Measurements from ENCODE around the gene DKK3.
A peak's percentile ranks its signal among the peaks of the same experiment; 100 is the strongest.

Gene DKK3

DNA sequence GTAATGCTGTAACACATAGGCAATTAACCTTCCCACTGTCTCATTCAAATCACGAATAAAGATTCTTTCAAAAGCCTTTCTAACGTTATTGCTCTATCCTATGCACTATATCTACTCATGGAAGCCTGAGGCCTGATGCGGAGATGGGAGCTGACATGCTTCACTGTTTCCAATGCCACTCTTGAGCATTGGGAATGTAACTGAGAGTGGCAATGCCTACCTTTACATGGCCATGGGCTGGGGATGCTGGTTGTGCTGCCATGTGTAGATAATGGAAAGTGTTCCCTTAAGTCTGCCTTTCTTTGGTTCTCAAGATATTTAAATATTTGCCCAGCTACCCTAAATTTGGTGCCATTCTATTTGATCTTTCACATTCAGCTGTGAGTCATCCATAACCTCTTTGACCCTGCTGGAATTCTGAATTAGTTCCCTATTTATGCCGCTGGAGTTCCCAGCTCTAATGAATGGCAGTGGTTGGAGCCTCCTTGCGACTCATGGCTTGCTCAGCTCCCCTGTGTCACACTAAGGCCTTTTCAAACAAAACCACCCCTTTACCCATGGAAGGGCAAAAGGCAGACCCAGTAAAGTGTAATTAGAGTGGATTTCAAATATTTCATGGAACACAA, 21.4 kb upstream of the DKK3 start:
- no peak for DNase-seq

DNA sequence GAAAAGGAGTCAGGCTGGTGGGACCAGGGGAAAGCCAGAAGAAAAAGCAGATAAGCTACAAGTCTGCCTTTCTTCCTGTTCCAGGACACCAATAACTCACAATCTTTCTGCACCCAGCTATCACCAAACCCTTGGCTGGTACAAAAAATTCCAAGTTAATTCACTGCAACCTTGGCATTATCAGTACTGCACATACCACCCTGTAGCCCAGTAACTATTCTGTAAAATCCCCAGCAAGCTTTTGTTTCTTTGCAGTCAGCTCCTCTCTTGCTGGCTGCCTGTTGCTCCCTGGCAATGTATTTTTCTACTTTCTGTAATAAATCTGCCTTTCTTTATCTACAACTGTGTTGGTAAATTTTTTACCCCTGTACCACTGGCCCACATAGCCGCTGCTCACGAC, 20.7 kb upstream of the DKK3 start:
- DNase-seq = no peak

GRCh38 chr11:12028303-12028702, 19.9 kb upstream of the DKK3 start:
- no peak for DNase-seq

DNA sequence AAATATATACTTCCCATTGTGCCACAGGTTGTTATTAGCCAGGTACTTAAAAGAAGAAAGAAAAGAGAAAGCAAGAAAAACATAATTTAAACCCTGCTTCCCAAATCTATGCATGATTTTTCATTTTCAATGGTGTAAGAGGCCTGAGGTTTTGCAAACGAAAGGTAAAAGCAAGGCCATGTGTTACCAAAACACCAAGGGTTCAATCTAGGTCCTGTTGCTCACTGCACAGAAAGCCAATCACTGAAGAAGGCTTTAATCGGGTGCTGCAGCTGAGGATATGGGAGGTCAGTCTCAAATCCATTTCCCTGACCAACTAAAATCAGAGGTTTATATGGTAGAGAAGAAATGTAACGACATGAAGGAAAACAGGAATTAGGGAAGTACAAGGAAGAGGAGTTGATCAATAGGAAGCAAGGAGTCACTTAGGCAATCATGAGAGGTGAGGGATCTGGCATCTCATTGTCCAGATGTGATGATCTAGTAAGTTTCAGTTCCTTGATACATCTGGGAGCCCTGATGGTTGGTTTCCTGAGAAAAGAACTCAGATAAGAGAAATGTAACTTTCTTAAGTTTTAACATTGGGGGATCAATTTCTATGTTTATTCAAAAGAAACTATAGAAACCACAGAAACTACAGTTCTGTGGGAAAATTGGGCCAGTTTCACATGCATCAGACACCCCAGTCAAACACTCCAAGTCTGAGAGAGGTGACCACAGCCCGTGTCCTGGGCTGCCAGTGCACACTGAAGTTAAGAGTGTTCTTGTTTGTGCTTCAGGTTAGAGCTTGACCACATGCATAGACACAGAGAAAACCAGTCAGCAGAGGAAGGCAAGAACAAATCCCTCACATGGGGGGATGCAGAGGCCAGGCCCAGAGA, 18.1 kb upstream of the DKK3 start:
- DNase-seq = no peak

DNA sequence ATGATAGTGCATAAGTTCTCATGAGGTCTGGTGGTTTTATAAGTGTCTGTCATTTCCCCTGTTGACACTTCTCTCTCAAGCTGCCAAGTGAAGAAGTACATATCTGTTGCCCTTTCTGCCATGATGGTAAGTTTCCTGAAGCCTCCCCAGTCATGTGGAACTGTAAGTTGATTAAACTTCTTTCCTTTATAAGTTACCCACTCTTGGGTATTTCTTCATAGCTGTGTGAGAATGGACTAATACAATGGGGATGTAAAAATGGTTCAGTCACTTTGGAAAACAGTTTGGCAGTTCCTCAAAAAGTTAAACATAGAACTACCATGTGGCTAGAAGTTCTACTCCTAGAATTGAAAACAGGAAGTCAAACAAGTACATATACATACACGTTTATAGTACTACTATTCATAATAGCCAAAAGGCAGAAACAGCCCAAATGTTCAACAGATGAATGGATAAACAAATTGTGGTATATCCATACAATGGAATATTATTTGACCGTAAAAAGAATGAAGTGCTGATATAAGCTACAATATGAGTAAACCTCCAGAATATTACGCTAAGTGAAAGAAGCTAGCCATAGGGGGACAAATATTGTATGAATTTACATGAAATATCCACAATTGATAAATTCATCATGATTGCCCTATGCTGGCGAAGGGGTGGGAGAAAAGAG, 16.0 kb upstream of the DKK3 start:
- DNase-seq = no peak

- no peak for DNase-seq
Measured at GRCh38 chr11:12023015-12023414, 14.6 kb upstream of the DKK3 start.

GRCh38 chr11:12020546-12020945, 12.1 kb upstream of the DKK3 start:
- DNase-seq = no peak

DNA sequence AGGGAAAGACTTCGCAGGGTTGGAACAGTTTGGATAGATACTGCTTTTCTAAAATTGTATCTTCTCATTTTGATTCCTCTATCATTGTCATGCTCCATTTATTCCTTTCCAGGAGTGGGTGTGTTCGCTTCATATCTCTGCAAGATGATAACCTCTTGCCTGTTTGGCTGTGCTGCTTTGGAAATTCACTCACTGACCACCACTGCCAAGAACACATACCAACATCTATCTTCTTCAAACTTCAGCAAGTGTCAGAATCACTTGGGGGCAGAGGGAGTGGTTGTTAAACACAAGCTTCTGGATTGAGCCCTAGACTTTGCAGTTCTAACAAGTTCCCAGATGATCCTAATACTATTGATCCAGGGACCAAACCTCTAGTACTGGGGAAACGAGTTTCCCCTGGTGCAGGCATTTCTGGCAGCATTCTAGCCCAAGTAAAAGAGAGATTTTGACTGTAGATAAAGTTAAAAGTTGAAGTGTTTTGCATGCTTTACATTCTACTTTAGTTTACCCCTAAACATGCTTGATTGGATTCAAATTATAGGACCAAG, 11.5 kb upstream of the DKK3 start:
- DNase-seq = no peak

GRCh38 chr11:12019337-12019736, 10.9 kb upstream of the DKK3 start:
- DNase-seq = peak; percentile 83 to 89

DNA sequence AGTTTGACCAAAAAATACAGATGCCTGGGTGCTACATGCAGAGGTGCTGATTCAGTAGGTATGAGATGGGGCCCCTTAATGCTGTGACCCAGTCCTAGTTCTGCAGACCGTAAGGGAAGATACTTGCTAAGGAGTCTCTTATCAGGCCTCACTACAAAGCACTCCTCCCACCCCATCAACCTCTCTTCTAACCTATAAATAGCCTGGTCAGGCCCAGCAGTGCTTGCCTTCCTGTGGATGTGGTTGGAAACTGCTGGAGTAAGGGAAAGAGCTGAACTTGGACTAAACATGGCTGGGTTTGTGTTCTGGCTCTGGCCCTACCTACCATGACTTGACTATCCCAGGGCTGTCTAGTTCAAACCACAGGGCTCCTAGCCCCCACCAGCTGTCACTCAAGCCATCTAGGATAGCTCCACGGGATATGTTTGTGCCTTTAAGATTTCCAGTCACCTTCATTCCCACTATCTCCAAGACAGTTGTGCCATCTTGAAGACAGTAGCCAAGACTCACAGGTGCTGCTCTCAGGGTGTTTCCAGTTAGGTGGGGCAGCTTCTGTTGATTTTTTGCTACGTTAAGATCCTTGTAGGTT, 9.5 kb upstream of the DKK3 start:
- no peak for DNase-seq

- DNase-seq = no peak
Measured at GRCh38 chr11:12017243-12017678, 8.8 kb upstream of the DKK3 start.

DNA sequence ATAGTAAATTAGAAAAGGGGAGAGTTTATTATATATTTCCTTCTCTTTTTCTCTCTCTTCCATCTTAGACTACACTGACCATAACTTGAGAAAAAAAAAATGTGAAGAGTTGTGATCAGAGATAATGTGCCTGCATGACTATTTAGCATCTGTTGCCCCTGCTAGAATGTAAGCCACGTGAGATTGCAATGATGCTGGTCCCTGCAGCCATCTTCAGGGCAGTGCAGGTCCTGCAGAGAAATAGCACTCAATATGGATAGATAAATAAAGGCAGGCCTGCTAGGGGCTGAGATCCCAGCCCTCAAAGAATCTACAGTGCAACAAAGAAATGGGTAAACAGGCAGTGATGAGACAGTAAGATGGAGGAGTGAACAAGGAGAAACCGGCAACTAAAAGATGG, 7.8 kb upstream of the DKK3 start:
- no peak for DNase-seq

DNA sequence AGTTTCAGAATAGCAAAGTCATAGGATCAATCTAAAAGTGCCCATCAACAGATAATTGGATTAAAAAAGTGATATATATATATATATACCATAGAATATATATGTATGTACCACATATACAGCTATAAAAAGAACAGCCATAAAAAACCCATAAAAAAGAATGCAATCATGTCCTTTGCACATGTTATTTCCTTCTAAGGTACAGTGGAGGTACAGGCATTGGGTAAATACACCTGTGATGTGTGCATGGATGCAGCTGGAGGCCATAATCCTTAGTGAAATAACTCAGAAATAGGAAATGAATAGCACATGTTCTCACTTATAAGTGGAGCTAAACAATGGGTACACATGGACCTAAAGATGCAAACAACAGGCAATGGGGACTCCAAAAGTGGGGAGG, 7.1 kb upstream of the DKK3 start:
- DNase-seq = no peak

DNA sequence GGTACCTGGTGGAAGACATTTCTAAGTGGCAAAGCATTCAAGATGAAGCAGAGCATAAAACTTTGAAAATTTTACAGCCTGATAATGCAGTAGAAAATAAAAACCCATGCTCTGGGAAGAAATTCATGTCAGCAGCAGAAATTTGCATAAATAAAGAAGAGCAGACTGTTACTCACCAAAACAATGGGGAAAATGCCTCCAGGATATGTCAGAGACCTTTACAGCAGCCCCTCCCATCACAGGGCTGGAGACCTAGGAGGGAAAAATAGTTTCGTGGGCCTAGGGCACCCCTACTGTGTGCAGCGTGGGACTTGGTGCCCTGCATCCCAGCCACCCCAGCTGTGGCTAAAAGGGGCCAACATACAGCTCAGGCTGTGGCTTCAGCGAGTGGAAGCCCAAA, 5.4 kb upstream of the DKK3 start:
- DNase-seq = peak; percentile 84 to 87

- DNase-seq = no peak
Measured at GRCh38 chr11:12009617-12010321, 1.3 kb upstream of the DKK3 start.

DNA sequence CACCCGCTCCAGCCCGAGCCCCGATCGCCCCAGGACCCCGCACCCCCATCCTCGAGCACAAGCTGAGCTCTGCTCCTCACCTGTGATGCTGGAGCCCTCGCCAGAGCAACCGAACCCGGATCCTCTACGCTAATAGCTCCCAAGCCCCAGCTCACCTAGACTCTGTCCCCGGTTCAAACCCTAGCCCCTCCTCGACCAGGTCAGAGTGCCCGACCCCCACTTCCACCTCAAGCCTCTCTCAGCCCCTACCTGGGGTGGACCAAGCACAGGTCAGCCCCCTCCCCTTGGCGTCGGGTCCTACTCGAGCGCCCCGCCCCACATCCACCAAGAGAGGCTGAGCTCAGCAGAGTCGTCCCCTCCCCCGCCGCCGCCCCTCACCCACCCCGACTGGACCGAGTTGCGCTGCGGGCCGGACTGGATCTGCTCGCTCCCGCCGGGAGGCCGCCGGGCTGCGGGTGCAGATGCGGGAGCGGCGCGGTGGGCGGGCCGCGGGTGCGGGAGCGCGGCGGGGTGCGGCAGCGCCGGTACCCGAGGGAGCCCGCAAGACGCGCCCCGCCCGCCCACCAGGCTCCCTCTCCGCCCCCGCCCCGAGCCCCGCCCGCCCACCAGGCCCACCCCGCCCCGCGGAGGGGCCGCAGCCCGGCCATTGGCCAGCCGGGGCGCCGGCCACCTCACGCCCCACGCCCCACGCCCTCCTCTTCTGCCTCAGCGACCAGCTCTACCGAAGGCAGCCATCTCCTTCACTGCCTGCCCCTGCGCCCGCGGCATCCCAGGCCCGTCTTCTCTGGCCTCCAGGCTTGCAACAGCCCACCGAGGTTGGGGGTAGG, 577 bp upstream of the DKK3 start:
- peak in 1 of 2 experiments; percentile 81 for DNase-seq

GRCh38 chr11:12007230-12007593, 1.2 kb downstream of the DKK3 start:
- no peak for DNase-seq

- DNase-seq = no peak
Measured at GRCh38 chr11:12006552-12007229, 1.7 kb downstream of the DKK3 start.

- DNase-seq = no peak
Measured at GRCh38 chr11:12005476-12005875, 3.0 kb downstream of the DKK3 start.

- DNase-seq = no peak
Measured at GRCh38 chr11:12005061-12005460, 3.4 kb downstream of the DKK3 start.

DNA sequence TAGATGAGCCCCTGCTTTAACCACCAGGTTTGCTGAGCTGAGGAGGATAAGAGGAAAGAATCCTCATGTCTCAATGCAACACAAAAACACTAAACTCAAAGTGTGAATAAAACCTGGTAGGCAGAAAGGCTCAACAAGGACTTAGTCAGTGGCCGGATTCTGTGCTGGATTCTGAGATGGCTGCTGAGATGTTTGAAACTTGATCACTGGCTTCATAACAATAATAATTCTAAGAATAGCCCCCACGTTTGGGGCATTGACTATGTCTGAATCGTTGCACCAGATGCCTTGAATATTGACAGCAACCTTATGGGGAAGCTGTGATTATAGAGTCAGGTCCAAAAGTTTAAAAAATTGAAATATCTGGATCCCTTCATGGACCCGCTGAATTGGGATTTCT, 4.6 kb downstream of the DKK3 start:
- DNase-seq = no peak

Measured in NCI-H526 (cell line).